K562 (cell line): Measurements from ENCODE around the gene MYO3B. TPM values are rescaled to one million over a fixed set of nuclear protein-coding genes. Genes with fewer than 3 reads are reported as not detected.

Experiments
- ATAC-seq: fragments of 200-7000 bp; cut with Tn5 transposase; 3 replicates; pipeline ENCODE4 v1.9.1; 2020; ENCODE audit warnings: moderate library complexity
- BruUV-seq: library from RNA; stranded (reverse); fragments of 400-500 nt; replicated peaks from 2 replicates; lab custom pipeline; 2021; lab: Mats Ljungman, UMichigan
- CTCF ChIA-PET: fragments of 300-600 bp; formaldehyde crosslinking; extraction: SDS; loops from one replicate; lab custom pipeline; 2021; ENCODE audit warnings: low intra/inter-chr PET ratio; lab: Yijun Ruan, JAX
- POLR2A ChIA-PET: fragments of 300-600, 350-650 bp; sonication (Branson Sonifier 250); formaldehyde crosslinking; extraction: SDS; loops from one replicate; lab custom pipeline; 2021; ENCODE audit warnings: antibody characterized with exemption, inconsistent platforms; lab: Yijun Ruan, JAX
- DNase-seq, 4 experiments: peaks; one replicate each; pipeline versions ENCODE4 v3.0.0 to v3.0.0-alpha.2; 2011 to 2018; ENCODE audit warnings: low spot score in 3 of 4, mixed read lengths in 3 of 4; ENCODE audit errors: extremely low read depth in 1 of 4
- FAIRE-seq: peaks from 2 replicates; lab custom pipeline; 2011; peaks lifted over from hg19 to GRCh38; lab: Jason Lieb, UNC
- H2AFZ ChIP-seq: 2 replicates; pipeline ENCODE4 v1.6.0; 2011; ENCODE audit warnings: low read depth, low read length, control low read depth, inconsistent platforms
- H3K27ac ChIP-seq: fragments of 200-600 bp; 3 replicates; pipeline ENCODE4 v1.8.0; 2011; ENCODE audit warnings: low read depth, mild to moderate bottlenecking, control low read depth, inconsistent platforms, low read length, moderate library complexity, mixed read lengths; ENCODE audit errors: extremely low read depth
- H3K27me3 ChIP-seq, 2 experiments: fragments of 300-600 bp in 1 of 2; 2 replicates in 1 of 2; 3 replicates in 1 of 2; pipeline versions ENCODE4 v1.6.0 to v1.8.0; 2011; ENCODE audit warnings: inconsistent platforms in 2 of 2, low read length in 2 of 2, mild to moderate bottlenecking in 1 of 2, mixed read lengths in 1 of 2, moderate library complexity in 1 of 2; ENCODE audit not compliant: control insufficient read depth in 2 of 2, insufficient read depth in 2 of 2
- H3K36me3 ChIP-seq: fragments of 300-600 bp; 3 replicates; pipeline ENCODE4 v1.8.0; 2011; ENCODE audit warnings: mild to moderate bottlenecking, low read length, inconsistent platforms; ENCODE audit not compliant: control insufficient read depth, insufficient read depth
- H3K4me1 ChIP-seq, 2 experiments: fragments of 200-600 bp in 1 of 2; replicated peaks in 1 of 2; 2 replicates in 1 of 2; 3 replicates in 1 of 2; pipeline versions ENCODE4 v1.5.1 to v1.8.0; 2011; ENCODE audit warnings: inconsistent platforms in 2 of 2, low read length in 2 of 2, mild to moderate bottlenecking in 1 of 2, mixed read lengths in 1 of 2, moderate library complexity in 1 of 2; ENCODE audit not compliant: control insufficient read depth in 2 of 2, insufficient read depth in 2 of 2
- H3K4me2 ChIP-seq: 2 replicates; pipeline ENCODE4 v1.6.1; 2011; ENCODE audit warnings: low read length, control low read depth, inconsistent platforms, mixed read lengths; ENCODE audit not compliant: insufficient read depth
- H3K4me3 ChIP-seq: fragments of 200-600 bp; sonication (generic), shearing (Covaris generic); 2 replicates; pipeline ENCODE4 v1.5.1; 2016; ENCODE audit warnings: control low read depth, inconsistent platforms
- H3K79me2 ChIP-seq: fragments of 200-600 bp; 3 replicates; pipeline ENCODE4 v1.8.0; 2011; ENCODE audit warnings: low read length, inconsistent platforms; ENCODE audit not compliant: control insufficient read depth, insufficient read depth
- H3K9ac ChIP-seq, 2 experiments: 2 replicates each; pipeline versions ENCODE4 v1.6.0 to v1.6.1; 2011; ENCODE audit warnings: low read depth in 2 of 2, low read length in 2 of 2, control low read depth in 1 of 2, inconsistent platforms in 1 of 2, mild to moderate bottlenecking in 1 of 2, mixed read lengths in 1 of 2; ENCODE audit not compliant: insufficient read depth in 1 of 2
- H3K9me1 ChIP-seq: one replicate; pipeline ENCODE4 v1.6.0; 2011; ENCODE audit warnings: inconsistent platforms, mild to moderate bottlenecking, low read length, moderate library complexity; ENCODE audit not compliant: control insufficient read depth, insufficient read depth
- H3K9me3 ChIP-seq: replicated peaks from 2 replicates; pipeline ENCODE4 v1.5.1; 2011; ENCODE audit warnings: low read depth, low read length, inconsistent platforms; ENCODE audit not compliant: control insufficient read depth, insufficient read depth
- H4K20me1 ChIP-seq: replicated peaks from 2 replicates; pipeline ENCODE4 v1.6.1; 2011; ENCODE audit warnings: low read length, inconsistent platforms, mixed read lengths; ENCODE audit not compliant: control insufficient read depth, insufficient read depth
- CHD4 ChIP-seq: fragments of 200-600 bp; sonication (generic); IDR thresholded peaks from 3 replicates; pipeline ENCODE4 v1.6.1; 2012; ENCODE audit warnings: low read depth, mild to moderate bottlenecking, mixed read lengths, low read length, inconsistent platforms; ENCODE audit not compliant: insufficient read depth, insufficient replicate concordance, poor library complexity, severe bottlenecking
- DDX20 ChIP-seq: fragments of 450-650 bp; IDR thresholded peaks from 2 replicates; pipeline ENCODE4 v1.6.1; 2016; ENCODE audit warnings: missing genetic modification characterization, low read depth, mild to moderate bottlenecking, missing compliant biosample characterization, moderate library complexity
- EGR1 ChIP-seq: fragments of 450-650 bp; conservative IDR thresholded peaks from 2 replicates; pipeline ENCODE4 v1.6.1; 2017; ENCODE audit warnings: mild to moderate bottlenecking
- ELF1 ChIP-seq: fragments of 200-800 bp; sonication (Bioruptor generic); IDR thresholded peaks from 2 replicates; pipeline ENCODE4 v1.6.1; 2016; ENCODE audit warnings: missing genetic modification characterization, missing compliant biosample characterization
- ILK ChIP-seq: fragments of 450-650 bp; IDR thresholded peaks from 2 replicates; pipeline ENCODE4 v1.6.1; 2016; ENCODE audit warnings: missing genetic modification characterization, low read depth, mild to moderate bottlenecking, missing compliant biosample characterization, moderate library complexity, borderline replicate concordance
- KLF16 ChIP-seq: IDR thresholded peaks from 2 replicates; pipeline ENCODE4 v1.6.1; 2016; ENCODE audit warnings: antibody characterized with exemption
- RFX5 ChIP-seq: IDR thresholded peaks from 2 replicates; pipeline ENCODE4 v1.6.1; 2011; ENCODE audit warnings: low read depth, mild to moderate bottlenecking, improper control_type of control experiment, low read length
- RHOXF2B ChIP-seq: fragments of 250-450 bp; sonication (Bioruptor Pico); conservative IDR thresholded peaks from 2 replicates; pipeline ENCODE4 v1.5.1; 2021
- SRSF7 ChIP-seq: fragments of 200-400 bp; formaldehyde crosslinking; optimal IDR thresholded peaks from 2 replicates; pipeline ENCODE3; 2017; ENCODE audit warnings: mild to moderate bottlenecking, low read depth, low read length
- XRCC5 ChIP-seq: fragments of 200-400 bp; formaldehyde crosslinking; IDR thresholded peaks from 2 replicates; pipeline ENCODE4 v1.6.1; 2017; ENCODE audit warnings: low read depth, mild to moderate bottlenecking, low read length
- WGBS: fragments of 100-300 bp; shearing (Covaris generic); methylation state at CpG from one replicate; pipeline ENCODE4 v1.1.6; 2016; ENCODE audit warnings: low coverage, mixed read lengths; ENCODE audit not compliant: insufficient coverage; ENCODE audit errors: missing lambda C conversion rate; 5-methylcytosine and 5-hydroxymethylcytosine counted together
- in situ Hi-C: fragments of 300-500 bp; cut with MboI; formaldehyde crosslinking; loops from 4 replicates; pipeline ENCODE4 v1.15.0; 2018; ENCODE audit warnings: inconsistent platforms, mixed read lengths
- intact Hi-C: fragments of 100-400 bp; cut with micrococcal nuclease; formaldehyde crosslinking; loops from 2 replicates; pipeline ENCODE4 v1.14.2; 2022
- polyA plus RNA-seq, 8 experiments: library from polyadenylated mRNA; depleted of rRNA in 4 of 8; stranded (reverse) in 5 of 8; unstranded in 3 of 8; fragments of >200 nt; fragmentation: Nextera tagmentation in 2 of 8; fragmentation: Illumina TruSeq in 1 of 8; extraction: Ambion mirVana in 2 of 8; extraction: Trizol in 1 of 8; gene quantifications; 2 replicates each; pipeline versions ENCODE4 v1.2.1 to v1.2.3, GENCODE V29; 2011 to 2014; ENCODE audit warnings: inconsistent platforms in 1 of 8, missing spikeins in 1 of 8
- total RNA-seq, 7 experiments: library from RNA; depleted of rRNA in 6 of 7; stranded (reverse); fragments of >200 nt in 6 of 7; fragmentation: Illumina TruSeq in 2 of 7; extraction: Trizol in 2 of 7; gene quantifications; 2 replicates each; pipeline versions ENCODE4 v1.2.1 to v1.2.3, GENCODE V29; 2011 to 2021; ENCODE audit warnings: low replicate concordance in 1 of 7
- TF ChIP-seq, protein P1 (sequence below): fragments of 250-450 bp; sonication (Bioruptor Pico); IDR thresholded peaks from 2 replicates; pipeline ENCODE4 v1.8.0; 2021; ENCODE audit warnings: borderline replicate concordance, mild to moderate bottlenecking, moderate library complexity; ENCODE audit not compliant: poor library complexity, severe bottlenecking
- TF ChIP-seq, protein P2 (sequence below): sonication (generic); formaldehyde crosslinking; IDR thresholded peaks from 2 replicates; pipeline ENCODE4 v1.8.1; 2023; ENCODE audit warnings: missing genetic modification reagents, mild to moderate bottlenecking, borderline replicate concordance

MYO3B gene
- total and polyA plus RNA-seq, 9 of the 15 experiments (the other 6 are each of a cell fraction or from before 2014, with no cell fraction given), result 2.7 to 6.5 (median 3.6) TPM

DNA sequence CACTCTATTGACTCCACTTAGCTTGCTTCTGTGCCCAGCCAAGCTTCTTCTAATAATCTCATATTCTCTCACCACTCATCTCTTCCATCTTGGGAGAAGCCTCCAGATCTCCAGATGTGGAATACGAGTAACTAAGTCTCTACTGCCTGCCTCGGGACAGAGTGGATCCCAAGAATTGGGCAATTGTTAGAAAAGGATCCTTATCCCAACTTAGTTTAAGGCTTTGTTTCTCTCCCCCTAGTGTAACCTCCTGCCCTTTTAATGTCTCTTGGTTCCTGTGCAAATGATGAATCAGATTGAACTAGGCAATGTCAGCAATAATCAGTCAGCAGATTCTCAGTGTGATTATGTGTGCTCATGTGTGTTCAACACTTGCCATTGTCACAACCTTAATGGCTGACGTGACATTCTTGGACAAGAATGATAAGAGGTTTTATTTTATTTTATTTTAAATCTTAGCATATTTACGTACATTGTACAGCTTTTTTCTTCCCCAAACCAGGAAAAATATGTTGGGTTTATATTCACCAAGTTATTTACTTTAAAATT lies 59.7 kb downstream of the MYO3B start:
- DNase-seq, result no peak
- Histone ChIP-seq H4K20me1 (no peaks in the 10 kb centered on the region), H3K79me2 (no peaks in the 10 kb centered on the region), H3K9ac (no peak overlapping the region), H3K27ac (no peak overlapping the region), H3K4me2 (no peak overlapping the region), H3K4me3 (no peak overlapping the region), H3K36me3 (no peaks in the 10 kb centered on the region), H3K9me1 (no peaks in the 10 kb centered on the region), H3K4me1 (peaks cover 0 to 60% of the 10 kb centered on the region in 2 experiments; a peak in 4 of 5 replicates), H3K27me3 (no peaks in the 10 kb centered on the region), H3K9me3 (no peaks in the 10 kb centered on the region), H2AFZ (peak overlapping the region; percentile 26; the same call in 1 of the 2 replicates)
- ATAC-seq, result no peak
- ChIA-PET POLR2A (interaction anchor here (1.5 kb wide), 1 partner anchor 9 kb away, joined by 3 read pairs; no protein-coding TSS in a partner anchor), CTCF (interaction anchor here (2.6 kb wide), 1 partner anchor 578 kb away, joined by 14 read pairs; no protein-coding TSS in a partner anchor)
- BruUV-seq, result no TSS peak
- WGBS, result 49% methylated on average over 4 of the region's 4 CpGs
- in situ Hi-C loops, result loop anchor here (5.0 to 10.0 kb wide), 4 partner anchors 85 to 575 kb away; no protein-coding TSS in a partner anchor
- FAIRE-seq, result no peak
- intact Hi-C loops, result loop anchor here (2.0 to 5.0 kb wide), 4 partner anchors 65 to 635 kb away; no protein-coding TSS in a partner anchor
- no peak for TF ChIP-seq KLF16
- TF ChIP-seq, protein P1, sequence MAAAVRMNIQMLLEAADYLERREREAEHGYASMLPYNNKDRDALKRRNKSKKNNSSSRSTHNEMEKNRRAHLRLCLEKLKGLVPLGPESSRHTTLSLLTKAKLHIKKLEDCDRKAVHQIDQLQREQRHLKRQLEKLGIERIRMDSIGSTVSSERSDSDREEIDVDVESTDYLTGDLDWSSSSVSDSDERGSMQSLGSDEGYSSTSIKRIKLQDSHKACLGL, result no peak
- TF ChIP-seq XRCC5, result no peak
- TF ChIP-seq SRSF7, result no peak
- no peak for TF ChIP-seq EGR1
- no peak for TF ChIP-seq RFX5
- no peak for TF ChIP-seq CHD4
- no peak for TF ChIP-seq ELF1 (tag)
- TF ChIP-seq, protein P2, sequence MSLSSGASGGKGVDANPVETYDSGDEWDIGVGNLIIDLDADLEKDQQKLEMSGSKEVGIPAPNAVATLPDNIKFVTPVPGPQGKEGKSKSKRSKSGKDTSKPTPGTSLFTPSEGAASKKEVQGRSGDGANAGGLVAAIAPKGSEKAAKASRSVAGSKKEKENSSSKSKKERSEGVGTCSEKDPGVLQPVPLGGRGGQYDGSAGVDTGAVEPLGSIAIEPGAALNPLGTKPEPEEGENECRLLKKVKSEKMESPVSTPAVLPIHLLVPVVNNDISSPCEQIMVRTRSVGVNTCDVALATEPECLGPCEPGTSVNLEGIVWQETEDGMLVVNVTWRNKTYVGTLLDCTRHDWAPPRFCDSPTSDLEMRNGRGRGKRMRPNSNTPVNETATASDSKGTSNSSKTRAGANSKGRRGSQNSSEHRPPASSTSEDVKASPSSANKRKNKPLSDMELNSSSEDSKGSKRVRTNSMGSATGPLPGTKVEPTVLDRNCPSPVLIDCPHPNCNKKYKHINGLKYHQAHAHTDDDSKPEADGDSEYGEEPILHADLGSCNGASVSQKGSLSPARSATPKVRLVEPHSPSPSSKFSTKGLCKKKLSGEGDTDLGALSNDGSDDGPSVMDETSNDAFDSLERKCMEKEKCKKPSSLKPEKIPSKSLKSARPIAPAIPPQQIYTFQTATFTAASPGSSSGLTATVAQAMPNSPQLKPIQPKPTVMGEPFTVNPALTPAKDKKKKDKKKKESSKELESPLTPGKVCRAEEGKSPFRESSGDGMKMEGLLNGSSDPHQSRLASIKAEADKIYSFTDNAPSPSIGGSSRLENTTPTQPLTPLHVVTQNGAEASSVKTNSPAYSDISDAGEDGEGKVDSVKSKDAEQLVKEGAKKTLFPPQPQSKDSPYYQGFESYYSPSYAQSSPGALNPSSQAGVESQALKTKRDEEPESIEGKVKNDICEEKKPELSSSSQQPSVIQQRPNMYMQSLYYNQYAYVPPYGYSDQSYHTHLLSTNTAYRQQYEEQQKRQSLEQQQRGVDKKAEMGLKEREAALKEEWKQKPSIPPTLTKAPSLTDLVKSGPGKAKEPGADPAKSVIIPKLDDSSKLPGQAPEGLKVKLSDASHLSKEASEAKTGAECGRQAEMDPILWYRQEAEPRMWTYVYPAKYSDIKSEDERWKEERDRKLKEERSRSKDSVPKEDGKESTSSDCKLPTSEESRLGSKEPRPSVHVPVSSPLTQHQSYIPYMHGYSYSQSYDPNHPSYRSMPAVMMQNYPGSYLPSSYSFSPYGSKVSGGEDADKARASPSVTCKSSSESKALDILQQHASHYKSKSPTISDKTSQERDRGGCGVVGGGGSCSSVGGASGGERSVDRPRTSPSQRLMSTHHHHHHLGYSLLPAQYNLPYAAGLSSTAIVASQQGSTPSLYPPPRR (CRISPR knock-in tag), result no peak
- no peak for TF ChIP-seq ILK (tag)
- peak; percentile 53; the same call in 1 of the 2 replicates for TF ChIP-seq DDX20 (tag)
- TF ChIP-seq RHOXF2B, result no peak
